Right lobe of liver (tissue), 6 donors: Measurements from ENCODE around the gene MPST. TPM values are rescaled to one million over a fixed set of nuclear protein-coding genes. Genes with fewer than 3 reads are reported as not detected.

Experiments
- ATAC-seq, 4 donors: fragments of 200-7000 bp; cut with Tn5 transposase; one replicate each; pipeline ENCODE4 v1.9.1; 2020; ENCODE audit warnings: mild to moderate bottlenecking in 4 of 4, moderate library complexity in 4 of 4
- DNase-seq, 3 donors: peaks; one replicate each; pipeline ENCODE4 v3.0.0-alpha.2; 2020
- H3K27ac ChIP-seq, 3 donors: fragments of 200-600 bp; one replicate each; pipeline ENCODE4 v1.8.0; 2022
- H3K27me3 ChIP-seq, 2 donors: fragments of 200-600 bp; one replicate each; pipeline ENCODE4 v1.8.0; 2022
- H3K36me3 ChIP-seq, 4 donors: fragments of 200-600 bp; sonication (generic) in 1 of 4; one replicate each; pipeline versions ENCODE4 v1.5.1 to v1.8.0; 2017 to 2022; ENCODE audit warnings: control low read depth in 1 of 4
- H3K4me1 ChIP-seq, 4 donors: fragments of 200-600 bp; sonication (generic) in 1 of 4; one replicate each; pipeline versions ENCODE4 v1.5.1 to v1.8.0; 2017 to 2022; ENCODE audit warnings: control low read depth in 1 of 4
- H3K4me3 ChIP-seq, 3 donors: fragments of 200-600 bp; one replicate each; pipeline ENCODE4 v1.8.0; 2022
- H3K9me3 ChIP-seq, 4 donors: fragments of 200-600 bp; sonication (generic) in 1 of 4; one replicate each; pipeline versions ENCODE4 v1.5.1 to v1.8.0; 2017 to 2022; ENCODE audit warnings: control low read depth in 1 of 4
- CTCF ChIP-seq, 4 donors: fragments of 200-600 bp in 3 of 4; fragments of 450-650 bp in 1 of 4; IDR thresholded peaks; one replicate each; pipeline versions ENCODE4 v1.5.1 to v1.8.0; 2016 to 2022; ENCODE audit warnings: antibody characterized with exemption in 4 of 4, mild to moderate bottlenecking in 2 of 4
- POLR2A ChIP-seq: fragments of 450-650 bp; IDR thresholded peaks from one replicate; pipeline ENCODE4 v1.6.1; 2017; ENCODE audit warnings: antibody characterized with exemption, mild to moderate bottlenecking
- WGBS: methylation state at CpG from one replicate; pipeline ENCODE4 v1.1.6; 2018; ENCODE audit warnings: low coverage, low lambda C conversion rate; ENCODE audit not compliant: insufficient coverage; ENCODE audit errors: missing lambda C conversion rate; 5-methylcytosine and 5-hydroxymethylcytosine counted together
- intact Hi-C, 2 donors: fragments of 100-400 bp; cut with DNase I; formaldehyde crosslinking; loops; one replicate each; pipeline versions ENCODE4 v1.11.2 to v1.14.1; 2022
- total RNA-seq, 6 experiments: library from RNA; depleted of rRNA in 2 of 6; stranded (reverse); fragments of >200 nt in 2 of 6; fragmentation: NEBNext Ultra II Directional in 3 of 6; extraction: Animal tissue kit (Norgen Biotek cat#: 25700) in 3 of 6; gene quantifications; one replicate each; pipeline versions ENCODE4 v1.1.0 to v1.2.4, GENCODE V29; 2016 to 2023
- donor health status: DM: no; HTN: yes; CAD: no.
- donor health status: DM: no; HTN: no; CAD: no.
- donor health status: DM: no; HTN: no; CAD: no.
- donor health status: DM: no; HTN: yes; CAD: no.
- donor health status: DM: no; HTN: yes; CAD: no.

Gene MPST
- total RNA-seq, 6 experiments from 2014 or later: 153 to 301 (median 214) TPM

GRCh38 chr22:37018086-37018814 lies 1.3 kb upstream of the MPST start:
- H3K27me3 ChIP-seq: no peaks in the 10 kb centered on the region
- H3K4me3 ChIP-seq: peak overlapping the region; percentile 98 to 100 (median 99)
- TF ChIP-seq POLR2A (no peak), CTCF (IDR thresholded peaks at IDR 0.05) (no peak)
- WGBS: 24% methylated on average over 20 of the region's 45 CpGs
- peak overlapping the region; percentile 76 to 95 (median 89) for H3K27ac ChIP-seq
- no peaks in the 10 kb centered on the region for H3K9me3 ChIP-seq
- peaks cover 0 to 76% (median 35%) of the 10 kb centered on the region in 4 donors for H3K4me1 ChIP-seq
- ATAC-seq: peak in 1 of 4 donors; percentile 0
- peak in 1 of 3 donors; percentile 49 for DNase-seq
- peaks cover 0 to 9% (median 4%) of the 10 kb centered on the region in 4 donors for H3K36me3 ChIP-seq
- intact Hi-C loops: no loop called here

- peaks cover 0 to 9% (median 4%) of the 10 kb centered on the region in 4 donors for H3K36me3 ChIP-seq
- no peaks in the 10 kb centered on the region for H3K9me3 ChIP-seq
- intact Hi-C loops: no loop called here
- H3K27ac ChIP-seq: peak overlapping the region; percentile 76 to 95 (median 89)
- H3K4me1 ChIP-seq: peaks cover 0 to 74% (median 35%) of the 10 kb centered on the region in 4 donors
- ATAC-seq: peak in 3 of 4 donors; percentile 1 to 9 (median 2)
- no peaks in the 10 kb centered on the region for H3K27me3 ChIP-seq
- 2% methylated on average over 9 of the region's 35 CpGs for WGBS
- TF ChIP-seq CTCF (IDR thresholded peaks at IDR 0.05): no peak
- peak; percentile 59 to 72 (median 71) for DNase-seq
- peak overlapping the region; percentile 98 to 100 (median 99) for H3K4me3 ChIP-seq
Measured at GRCh38 chr22:37018815-37019308, 680 bp upstream of the MPST start.

GRCh38 chr22:37020192-37020479 lies 594 bp downstream of the MPST start:
- WGBS: 2% methylated on average over 4 of the region's 5 CpGs
- no peak for TF ChIP-seq POLR2A
- no peak for TF ChIP-seq CTCF (IDR thresholded peaks at IDR 0.05)
- peaks cover 0 to 62% (median 28%) of the 10 kb centered on the region in 4 donors for H3K4me1 ChIP-seq
- H3K36me3 ChIP-seq: peaks cover 0 to 9% (median 4%) of the 10 kb centered on the region in 4 donors
- peak overlapping the region; percentile 84 to 100 (median 99) for H3K4me3 ChIP-seq
- DNase-seq (peak in 2 of 3 donors; percentile 71 to 78), ATAC-seq (peak in 3 of 4 donors; percentile 8 to 27 (median 16))
- H3K27me3 ChIP-seq: no peaks in the 10 kb centered on the region
- H3K9me3 ChIP-seq: no peaks in the 10 kb centered on the region
- H3K27ac ChIP-seq: peak overlapping the region; percentile 76 to 95 (median 87)
- intact Hi-C loops: no loop called here

- no peaks in the 10 kb centered on the region for H3K27me3 ChIP-seq
- no peaks in the 10 kb centered on the region for H3K9me3 ChIP-seq
- TF ChIP-seq CTCF (IDR thresholded peaks at IDR 0.05): no peak
- no peak for TF ChIP-seq POLR2A
- peak in 1 of 3 donors; percentile 39 for DNase-seq
- no CpG with 5 or more reads among the region's 5 CpGs for WGBS
- peaks cover 0 to 11% (median 4%) of the 10 kb centered on the region in 4 donors for H3K36me3 ChIP-seq
- peaks cover 0 to 56% (median 23%) of the 10 kb centered on the region in 4 donors for H3K4me1 ChIP-seq
- peak overlapping the region in 2 of 3 donors; percentile 99 to 100 for H3K4me3 ChIP-seq
- ATAC-seq: no peak
- intact Hi-C loops: no loop called here
- peak overlapping the region in 1 of 3 donors; percentile 95 for H3K27ac ChIP-seq
Measured at GRCh38 chr22:37021041-37021440, 1.5 kb downstream of the MPST start.
